Endothelial cell of umbilical vein (primary cell): Measurements from ENCODE around the gene RPGRIP1L. TPM values are rescaled to one million over a fixed set of nuclear protein-coding genes. Genes with fewer than 3 reads are reported as not detected.

Experiments
- BruUV-seq: library from RNA; stranded (reverse); fragments of 400-500 nt; replicated peaks from 2 replicates; lab custom pipeline; 2021; lab: Mats Ljungman, UMichigan
- CTCF ChIA-PET: fragments of 300-600, 350-600 bp; sonication (Branson Sonifier 250); formaldehyde crosslinking; loops from one replicate; lab custom pipeline; 2021; ENCODE audit warnings: antibody characterized with exemption, inconsistent platforms; lab: Charles Lee
- POLR2A ChIA-PET: fragments of 300-600, 350-600 bp; sonication (Branson Sonifier 250); formaldehyde crosslinking; loops from one replicate; lab custom pipeline; 2021; ENCODE audit warnings: antibody characterized with exemption, inconsistent platforms; lab: Charles Lee
- DNase-seq: peaks from one replicate; pipeline ENCODE4 v3.0.0-alpha.2; 2011; ENCODE audit warnings: low read depth, low spot score
- FAIRE-seq: peaks from 2 replicates; lab custom pipeline; 2011; peaks lifted over from hg19 to GRCh38; lab: Jason Lieb, UNC
- H2AFZ ChIP-seq: 2 replicates; pipeline ENCODE4 v1.6.0; 2012; ENCODE audit warnings: low read depth, low read length, control low read depth, inconsistent platforms
- H3K27ac ChIP-seq: 2 replicates; pipeline ENCODE4 v1.5.1; 2011; ENCODE audit warnings: low read depth, mild to moderate bottlenecking, control low read depth, low read length, moderate library complexity; ENCODE audit not compliant: insufficient read depth
- H3K27me3 ChIP-seq, 2 experiments: 2 replicates each; pipeline versions ENCODE4 v1.6.0 to v1.6.1; 2011; ENCODE audit warnings: low read length in 2 of 2, mixed read lengths in 1 of 2; ENCODE audit not compliant: control insufficient read depth in 2 of 2, insufficient read depth in 2 of 2
- H3K36me3 ChIP-seq, 2 experiments: 2 replicates in 1 of 2; 3 replicates in 1 of 2; pipeline ENCODE4 v1.5.1; 2011; ENCODE audit warnings: low read length in 2 of 2, mild to moderate bottlenecking in 1 of 2, moderate library complexity in 1 of 2; ENCODE audit not compliant: control insufficient read depth in 2 of 2, insufficient read depth in 2 of 2; ENCODE audit errors: extremely low read depth in 1 of 2
- H3K4me1 ChIP-seq: 3 replicates; pipeline ENCODE4 v1.5.1; 2011; ENCODE audit warnings: mild to moderate bottlenecking, low read length; ENCODE audit not compliant: control insufficient read depth, insufficient read depth; ENCODE audit errors: extremely low read depth
- H3K4me2 ChIP-seq: 2 replicates; pipeline ENCODE4 v1.6.1; 2011; ENCODE audit warnings: low read length, control low read depth, mixed read lengths; ENCODE audit not compliant: insufficient read depth
- H3K4me3 ChIP-seq, 3 experiments: fragments of 200-600 bp in 1 of 3; sonication (generic), shearing (Covaris generic) in 1 of 3; replicated peaks in 1 of 3; 2 replicates each; pipeline ENCODE4 v1.5.1; 2011 to 2016; ENCODE audit warnings: control low read depth in 3 of 3, low read length in 3 of 3, mild to moderate bottlenecking in 2 of 3, inconsistent platforms in 1 of 3, low read depth in 1 of 3, moderate library complexity in 1 of 3; ENCODE audit not compliant: insufficient read depth in 1 of 3
- H3K79me2 ChIP-seq: 2 replicates; pipeline ENCODE4 v1.6.0; 2012; ENCODE audit warnings: low read length, inconsistent platforms; ENCODE audit not compliant: control insufficient read depth, insufficient read depth
- H3K9ac ChIP-seq: replicated peaks from 2 replicates; pipeline ENCODE3; 2011; ENCODE audit warnings: low read length, control low read depth; ENCODE audit not compliant: insufficient read depth; ENCODE audit errors: extremely low read depth
- H3K9me1 ChIP-seq: replicated peaks from 3 replicates; pipeline ENCODE4 v1.6.0; 2011; ENCODE audit warnings: mild to moderate bottlenecking, low read length; ENCODE audit not compliant: control insufficient read depth, insufficient read depth; ENCODE audit errors: extremely low read depth
- H3K9me3 ChIP-seq: replicated peaks from 2 replicates; pipeline ENCODE4 v1.5.1; 2012; ENCODE audit warnings: low read length, inconsistent platforms; ENCODE audit not compliant: control insufficient read depth, insufficient read depth
- H4K20me1 ChIP-seq: replicated peaks from 2 replicates; pipeline ENCODE3; 2011; ENCODE audit warnings: mild to moderate bottlenecking, low read length; ENCODE audit not compliant: control insufficient read depth, insufficient read depth; ENCODE audit errors: extremely low read depth
- CTCF ChIP-seq, 2 donors: IDR thresholded peaks; 1 replicate in 1 of 2; 2 replicates in 1 of 2; pipeline ENCODE4 v1.5.1; 2011; ENCODE audit warnings: low read length in 2 of 2, mild to moderate bottlenecking in 2 of 2, moderate library complexity in 2 of 2, control low read depth in 1 of 2, inconsistent platforms in 1 of 2, low read depth in 1 of 2; ENCODE audit not compliant: insufficient read depth in 1 of 2; ENCODE audit errors: extremely low read depth in 1 of 2
- EZH2 ChIP-seq: IDR thresholded peaks from 2 replicates; pipeline ENCODE4 v1.6.1; 2012; ENCODE audit warnings: borderline replicate concordance, low read depth, mild to moderate bottlenecking, moderate library complexity, low read length, inconsistent platforms; ENCODE audit not compliant: severe bottlenecking
- FOS ChIP-seq: IDR thresholded peaks from 2 replicates; pipeline ENCODE4 v1.6.1; 2011; ENCODE audit warnings: mild to moderate bottlenecking, low read length, moderate library complexity, borderline replicate concordance; ENCODE audit not compliant: insufficient read depth
- JUN ChIP-seq: IDR thresholded peaks from 2 replicates; pipeline ENCODE4 v1.6.1; 2011; ENCODE audit warnings: borderline replicate concordance, low read depth; ENCODE audit not compliant: insufficient read length, insufficient read depth
- MAX ChIP-seq: IDR thresholded peaks from 2 replicates; pipeline ENCODE4 v1.6.1; 2011; ENCODE audit not compliant: insufficient read depth, insufficient read length
- MYC ChIP-seq: IDR thresholded peaks from one replicate; pipeline ENCODE4 v1.6.1; 2011; ENCODE audit warnings: mild to moderate bottlenecking, low read depth, low read length
- POLR2A ChIP-seq: IDR thresholded peaks from 2 replicates; pipeline ENCODE4 v1.6.1; 2012; ENCODE audit warnings: low read depth, mild to moderate bottlenecking, control low read depth, low read length
- dilution Hi-C: fragments of 300-500 bp; cut with MboI; formaldehyde crosslinking; loops from one replicate; pipeline ENCODE4 v1.15.0; 2019; ENCODE audit warnings: low sequenced_read_pairs; ENCODE audit not compliant: extremely low pct_ligation_motif_present
- intact Hi-C: fragments of 100-400 bp; cut with micrococcal nuclease; formaldehyde crosslinking; loops from one replicate; pipeline ENCODE4 v1.10.0; 2022
- polyA plus RNA-seq, 4 experiments: library from polyadenylated mRNA; depleted of rRNA in 3 of 4; stranded (reverse) in 3 of 4; unstranded in 1 of 4; fragments of >200 nt; gene quantifications; 2 replicates each; pipeline versions ENCODE4 v1.2.1 to v1.2.3, GENCODE V29; 2011 to 2012; ENCODE audit warnings: missing spikeins in 1 of 4
- total RNA-seq: library from RNA; stranded (reverse); gene quantifications from 2 replicates; pipeline ENCODE4 v1.2.3, GENCODE V29; 2021

The RPGRIP1L gene
- total and polyA plus RNA-seq, 2 donors (not counting 3 experiments of a cell fraction or from before 2014, with no cell fraction given): 3.2 to 13.2 TPM

- Histone ChIP-seq H3K79me2 (no peaks in the 10 kb centered on the region), H3K36me3 (no peaks in the 10 kb centered on the region), H2AFZ (no peak overlapping the region), H3K4me1 (no peaks in the 10 kb centered on the region), H4K20me1 (no peaks in the 10 kb centered on the region), H3K27ac (no peak overlapping the region), H3K9me3 (no peaks in the 10 kb centered on the region), H3K27me3 (no peaks in the 10 kb centered on the region), H3K4me2 (no peak overlapping the region), H3K9ac (no peak overlapping the region), H3K9me1 (no peaks in the 10 kb centered on the region), H3K4me3 (no peak overlapping the region)
- TF ChIP-seq JUN: no peak
- TF ChIP-seq FOS: no peak
- no peak for TF ChIP-seq MAX
- no peak for TF ChIP-seq CTCF (IDR thresholded peaks at IDR 0.05; ENCODE audit: extremely low read depth in 1 of 2, insufficient read depth in 1 of 2, low read depth in 1 of 2, low read length in 2 of 2)
- TF ChIP-seq POLR2A: no peak
- TF ChIP-seq EZH2: no peak
- no peak for TF ChIP-seq MYC
- CTCF ChIA-PET: interaction anchor here (0.6 kb wide), 1 partner anchor 8 kb away, joined by 3 read pairs; no protein-coding TSS in a partner anchor
- POLR2A ChIA-PET: no interaction called here
- BruUV-seq: no TSS peak
- DNase-seq: no peak
- FAIRE-seq: no peak
- intact Hi-C loops (no loop called here), dilution Hi-C loops (no loop called here)
Measured at GRCh38 chr16:53693320-53693719, 10.3 kb downstream of the RPGRIP1L start.
